Right atrium auricular region (tissue), 2 donors: ENCODE measurements around the gene HES7. TPM values are rescaled to one million over a fixed set of nuclear protein-coding genes. Genes with fewer than 3 reads are reported as not detected.

Source experiments
- DNase-seq: peaks from one replicate; pipeline ENCODE4 v3.0.0-alpha.2; 2019; ENCODE audit warnings: low spot score
- H3K27ac ChIP-seq, 2 donors: fragments of 200-600 bp; sonication (generic); 1 replicate in 1 of 2; 2 replicates in 1 of 2; pipeline ENCODE4 v1.5.1; 2016 to 2019
- H3K27me3 ChIP-seq, 2 donors: fragments of 200-600 bp; sonication (generic); one replicate each; pipeline versions ENCODE4 v1.5.1 to v1.6.0; 2017 to 2019
- H3K36me3 ChIP-seq: fragments of 200-600 bp; sonication (generic); one replicate; pipeline ENCODE4 v1.5.1; 2016
- H3K4me1 ChIP-seq, 2 donors: fragments of 200-600 bp; sonication (generic); one replicate each; pipeline versions ENCODE4 v1.5.1 to v1.6.0; 2017 to 2019
- H3K4me3 ChIP-seq, 2 donors: fragments of 200-600 bp; sonication (generic); 1 replicate in 1 of 2; 2 replicates in 1 of 2; pipeline ENCODE4 v1.5.1; 2017 to 2019; ENCODE audit warnings: mild to moderate bottlenecking in 1 of 2, moderate library complexity in 1 of 2
- H3K9me3 ChIP-seq, 2 donors: fragments of 200-600 bp; sonication (generic); one replicate each; pipeline ENCODE4 v1.5.1; 2019
- CTCF ChIP-seq, 2 donors: fragments of 200-600 bp; sonication (generic); IDR thresholded peaks; one replicate each; pipeline ENCODE4 v1.5.1; 2019; ENCODE audit warnings: antibody characterized with exemption in 2 of 2
- total RNA-seq, 2 donors: library from RNA; depleted of rRNA; stranded (reverse); fragments of >200 nt; gene quantifications; one replicate each; pipeline ENCODE4 v1.1.0, GENCODE V29; 2016

Gene HES7
- total RNA-seq, 2 donors from 2014 or later, result not detected

GRCh38 chr17:8153525-8153956 is 29.6 kb upstream of the HES7 start:
- Histone ChIP-seq H3K9me3 (no peaks in the 10 kb centered on the region), H3K36me3 (peaks cover 39% of the 10 kb centered on the region), H3K27ac (peak overlapping the region; percentile 100), H3K4me3 (peak overlapping the region; percentile 46 to 83), H3K27me3 (no peaks in the 10 kb centered on the region), H3K4me1 (peaks cover 0 to 46% of the 10 kb centered on the region in 2 donors)
- no peak for TF ChIP-seq CTCF (IDR thresholded peaks at IDR 0.05)
- peak; percentile 94 for DNase-seq

GRCh38 chr17:8153031-8153451 is 29.1 kb upstream of the HES7 start:
- Histone ChIP-seq H3K27ac (peak overlapping the region; percentile 100), H3K4me3 (peak overlapping the region; percentile 46 to 83), H3K27me3 (no peaks in the 10 kb centered on the region), H3K9me3 (no peaks in the 10 kb centered on the region), H3K36me3 (peaks cover 44% of the 10 kb centered on the region), H3K4me1 (peaks cover 0 to 47% of the 10 kb centered on the region in 2 donors)
- DNase-seq, result no peak
- TF ChIP-seq CTCF (IDR thresholded peaks at IDR 0.05), result no peak

GRCh38 chr17:8152112-8152775 is 28.3 kb upstream of the HES7 start, which contains the start of gene PER1:
Gene PER1, minus strand, starts transcription at chr17:8152404. Its CDS starts 1,698 bp downstream, at chr17:8150706.
- TF ChIP-seq CTCF (IDR thresholded peaks at IDR 0.05), result no peak
- DNase-seq, result peak; percentile 99
- Histone ChIP-seq H3K4me1 (peaks cover 0 to 55% of the 10 kb centered on the region in 2 donors), H3K27me3 (no peaks in the 10 kb centered on the region), H3K9me3 (no peaks in the 10 kb centered on the region), H3K36me3 (peaks cover 52% of the 10 kb centered on the region), H3K27ac (peak within 1 kb of the TSS; percentile 100), H3K4me3 (peak within 1 kb of the TSS; percentile 83 to 92)

GRCh38 chr17:8151641-8152111 is 27.8 kb upstream of the HES7 start:
- TF ChIP-seq CTCF (IDR thresholded peaks at IDR 0.05), result no peak
- DNase-seq, result peak; percentile 96
- H3K27ac ChIP-seq, result peak overlapping the region; percentile 100
- H3K4me3 ChIP-seq, result peak overlapping the region; percentile 83 to 92
- H3K9me3 ChIP-seq, result no peaks in the 10 kb centered on the region
- peaks cover 0 to 56% of the 10 kb centered on the region in 2 donors for H3K4me1 ChIP-seq
- peaks cover 58% of the 10 kb centered on the region for H3K36me3 ChIP-seq
- no peaks in the 10 kb centered on the region for H3K27me3 ChIP-seq

- Histone ChIP-seq H3K36me3 (peaks cover 63% of the 10 kb centered on the region), H3K4me1 (peaks cover 0 to 61% of the 10 kb centered on the region in 2 donors), H3K4me3 (peak overlapping the region; percentile 83 to 92), H3K9me3 (no peaks in the 10 kb centered on the region), H3K27ac (peak overlapping the region; percentile 100), H3K27me3 (no peaks in the 10 kb centered on the region)
- peak in 1 of 2 donors; percentile 13 for TF ChIP-seq CTCF (IDR thresholded peaks at IDR 0.05)
- peak; percentile 93 for DNase-seq
Observed at GRCh38 chr17:8151120-8151640, 27.3 kb upstream of the HES7 start.
